ENCODE data around the gene RIIAD1. TPM values are rescaled to one million over a fixed set of nuclear protein-coding genes. Genes with fewer than 3 reads are reported as not detected.
"Not testable (repeated sequence)": the region's sequence is repeated elsewhere in the genome, so short reads cannot be mapped to it uniquely, and the experiment has no call there.

RIIAD1 gene
- total RNA-seq, 1 donor from 2014 or later, result not detected

DNA sequence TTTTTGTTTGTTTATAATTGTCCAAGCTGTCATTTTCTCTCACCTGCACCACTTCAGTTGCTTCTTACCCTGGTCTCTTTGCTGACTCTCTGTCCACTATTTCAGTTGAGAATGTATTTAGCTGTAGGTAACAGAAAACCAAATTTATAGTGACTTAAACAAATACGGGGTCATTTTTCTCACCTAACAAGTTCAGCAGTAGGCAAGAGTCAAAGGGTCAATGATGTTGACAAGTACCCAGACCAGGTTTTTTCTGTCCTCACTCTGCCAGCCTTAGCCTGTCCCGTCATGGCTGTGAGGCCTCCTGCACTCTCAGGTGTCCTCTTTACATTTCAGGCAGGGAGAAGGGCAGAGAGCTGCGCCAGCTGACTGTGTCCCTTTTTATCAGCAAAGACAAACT is 11.8 kb downstream of the RIIAD1 start:
- H3K36me3 Mint-ChIP-seq, result peaks cover 8% of the 10 kb centered on the region
- Histone ChIP-seq H3K27me3 (peaks cover under 1% of the 10 kb centered on the region), H3K4me1 (peaks cover 7% of the 10 kb centered on the region)

DNA sequence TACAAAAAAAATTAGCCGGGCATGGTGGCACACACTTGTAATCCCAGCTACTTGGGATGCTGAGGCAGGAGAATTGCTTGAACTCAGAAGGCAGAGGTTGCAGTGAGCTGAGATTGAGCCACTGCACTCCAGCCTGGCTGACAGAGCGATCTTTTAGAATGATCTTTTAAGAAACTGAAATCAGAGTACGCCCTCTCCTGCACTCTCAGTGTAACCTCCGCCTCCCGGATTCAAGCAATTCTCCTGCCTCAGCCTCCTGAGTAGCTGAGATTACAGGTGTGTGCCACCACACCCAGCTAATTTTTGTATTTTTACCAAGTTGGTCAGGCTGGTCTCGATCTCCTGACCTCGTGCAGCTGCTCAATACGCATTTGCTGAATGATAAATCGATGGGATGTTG is 12.7 kb downstream of the RIIAD1 start:
- peaks cover 10% of the 10 kb centered on the region for H3K4me1 Mint-ChIP-seq
- not testable (repeated sequence) for H3K36me3 ChIP-seq; H3K79me2 ChIP-seq (ENCODE audit: low read depth); DNase-seq (ENCODE audit: low spot score); H3K9me3 ChIP-seq (ENCODE audit: low read depth); H3K36me3 Mint-ChIP-seq; H2AFZ ChIP-seq (replicated peaks); H3K27ac Mint-ChIP-seq; H3K4me3 ChIP-seq; H3K27ac ChIP-seq; H3K4me2 ChIP-seq; H3K9ac ChIP-seq; H3K4me3 Mint-ChIP-seq; H3K4me1 ChIP-seq; H3F3A ChIP-seq (ENCODE audit: low read depth); H4K20me1 ChIP-seq (ENCODE audit: low read depth); H3K27me3 ChIP-seq
- peaks cover 20% of the 10 kb centered on the region for H3K9me3 Mint-ChIP-seq
- peaks cover 10% of the 10 kb centered on the region for H3K27me3 Mint-ChIP-seq (ENCODE audit: insufficient read depth, low read depth)

More for the DNA sequence above, 11.8 kb downstream of the RIIAD1 start:
- no peak overlapping the region for H3K4me3 Mint-ChIP-seq
- Histone ChIP-seq H3K9ac (no peak overlapping the region), H3F3A (ENCODE audit: low read depth) (peaks cover 4% of the 10 kb centered on the region), H3K27ac (no peak overlapping the region), H4K20me1 (ENCODE audit: low read depth) (no peaks in the 10 kb centered on the region), H2AFZ (replicated peaks) (no peak overlapping the region), H3K36me3 (no peaks in the 10 kb centered on the region), H3K4me2 (no peak overlapping the region), H3K4me3 (no peak overlapping the region), H3K79me2 (ENCODE audit: low read depth) (no peaks in the 10 kb centered on the region), H3K9me3 (ENCODE audit: low read depth) (no peaks in the 10 kb centered on the region)
- H3K27me3 Mint-ChIP-seq (ENCODE audit: insufficient read depth, low read depth), result peaks cover 9% of the 10 kb centered on the region
- no peak for TF ChIP-seq EZH2 (IDR thresholded peaks at IDR 0.05)
- TF ChIP-seq, protein P1, sequence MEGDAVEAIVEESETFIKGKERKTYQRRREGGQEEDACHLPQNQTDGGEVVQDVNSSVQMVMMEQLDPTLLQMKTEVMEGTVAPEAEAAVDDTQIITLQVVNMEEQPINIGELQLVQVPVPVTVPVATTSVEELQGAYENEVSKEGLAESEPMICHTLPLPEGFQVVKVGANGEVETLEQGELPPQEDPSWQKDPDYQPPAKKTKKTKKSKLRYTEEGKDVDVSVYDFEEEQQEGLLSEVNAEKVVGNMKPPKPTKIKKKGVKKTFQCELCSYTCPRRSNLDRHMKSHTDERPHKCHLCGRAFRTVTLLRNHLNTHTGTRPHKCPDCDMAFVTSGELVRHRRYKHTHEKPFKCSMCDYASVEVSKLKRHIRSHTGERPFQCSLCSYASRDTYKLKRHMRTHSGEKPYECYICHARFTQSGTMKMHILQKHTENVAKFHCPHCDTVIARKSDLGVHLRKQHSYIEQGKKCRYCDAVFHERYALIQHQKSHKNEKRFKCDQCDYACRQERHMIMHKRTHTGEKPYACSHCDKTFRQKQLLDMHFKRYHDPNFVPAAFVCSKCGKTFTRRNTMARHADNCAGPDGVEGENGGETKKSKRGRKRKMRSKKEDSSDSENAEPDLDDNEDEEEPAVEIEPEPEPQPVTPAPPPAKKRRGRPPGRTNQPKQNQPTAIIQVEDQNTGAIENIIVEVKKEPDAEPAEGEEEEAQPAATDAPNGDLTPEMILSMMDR (IDR thresholded peaks at IDR 0.05), result no peak
- peaks cover 19% of the 10 kb centered on the region for H3K4me1 Mint-ChIP-seq
- peaks cover 14% of the 10 kb centered on the region for H3K9me3 Mint-ChIP-seq
- DNase-seq (ENCODE audit: low spot score), result no peak
- no peak overlapping the region for H3K27ac Mint-ChIP-seq

DNA sequence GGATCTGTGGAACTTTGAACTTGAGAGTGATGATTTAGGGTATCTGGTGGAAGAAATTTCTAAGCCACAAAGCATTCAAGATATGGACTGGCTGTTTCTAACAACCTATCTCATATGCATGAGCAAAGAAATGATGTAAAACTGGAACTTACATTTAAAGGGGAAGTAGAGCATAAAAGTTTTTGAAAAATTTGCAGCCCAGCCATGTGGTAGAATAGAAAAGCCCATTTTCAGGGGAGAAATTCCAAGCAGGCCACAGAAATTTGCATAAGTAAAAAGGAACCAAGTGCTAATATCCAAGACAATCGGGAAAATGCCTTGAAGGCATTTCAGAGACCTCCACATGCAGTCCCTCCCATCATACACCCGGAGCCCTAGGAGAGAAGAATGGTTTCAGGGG is 15.7 kb downstream of the RIIAD1 start:
- H3K27me3 Mint-ChIP-seq (ENCODE audit: insufficient read depth, low read depth), result peaks cover 11% of the 10 kb centered on the region
- no peak for DNase-seq (ENCODE audit: low spot score)
- Histone ChIP-seq H3F3A (ENCODE audit: low read depth) (no peaks in the 10 kb centered on the region), H3K36me3 (no peaks in the 10 kb centered on the region), H3K27me3 (no peaks in the 10 kb centered on the region), H3K4me2 (no peak overlapping the region), H3K79me2 (ENCODE audit: low read depth) (no peaks in the 10 kb centered on the region), H3K9me3 (ENCODE audit: low read depth) (no peaks in the 10 kb centered on the region), H4K20me1 (ENCODE audit: low read depth) (no peaks in the 10 kb centered on the region), H3K27ac (no peak overlapping the region), H2AFZ (replicated peaks) (no peak overlapping the region), H3K4me1 (no peaks in the 10 kb centered on the region), H3K9ac (no peak overlapping the region), H3K4me3 (no peak overlapping the region)
- no peak overlapping the region for H3K27ac Mint-ChIP-seq
- H3K9me3 Mint-ChIP-seq, result peaks cover 21% of the 10 kb centered on the region
- H3K36me3 Mint-ChIP-seq, result peaks cover 8% of the 10 kb centered on the region
- peaks cover 5% of the 10 kb centered on the region for H3K4me1 Mint-ChIP-seq
- H3K4me3 Mint-ChIP-seq, result no peak overlapping the region
- TF ChIP-seq EZH2 (IDR thresholded peaks at IDR 0.05) (no peak), EZH2phosphoT487 (IDR thresholded peaks at IDR 0.05) (no peak)
- TF ChIP-seq, protein P1 (IDR thresholded peaks at IDR 0.05), result no peak

DNA sequence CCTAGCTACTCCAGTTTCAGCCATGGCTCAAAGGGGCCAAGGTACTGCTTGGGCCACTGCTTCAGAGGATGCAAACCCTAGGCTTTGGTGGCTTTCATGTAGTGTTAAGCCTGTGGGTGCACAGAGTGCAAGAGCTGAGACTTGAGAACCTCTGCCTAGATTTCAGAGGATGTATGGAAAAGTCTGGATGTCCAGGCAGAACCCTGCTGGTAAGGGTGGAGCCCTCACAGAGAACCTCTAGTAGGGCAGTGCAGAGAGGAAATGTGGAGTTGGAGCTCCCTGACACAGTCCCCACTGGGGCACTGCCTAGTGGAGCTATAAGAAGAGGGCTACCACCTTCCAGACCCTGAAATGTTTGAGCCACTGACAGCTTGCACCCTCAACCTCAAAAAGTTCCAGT is 16.2 kb downstream of the RIIAD1 start:
- Mint-ChIP-seq H3K27ac (no peak overlapping the region), H3K27me3 (ENCODE audit: insufficient read depth, low read depth) (peaks cover 14% of the 10 kb centered on the region), H3K4me3 (no peak overlapping the region), H3K9me3 (peaks cover 21% of the 10 kb centered on the region), H3K36me3 (peaks cover 8% of the 10 kb centered on the region), H3K4me1 (peaks cover 5% of the 10 kb centered on the region)
- no peak overlapping the region for H3K4me3 ChIP-seq
- no peaks in the 10 kb centered on the region for H3K36me3 ChIP-seq
- no peak for DNase-seq (ENCODE audit: low spot score)
- no peaks in the 10 kb centered on the region for H4K20me1 ChIP-seq (ENCODE audit: low read depth)
- H3K9ac ChIP-seq, result no peak overlapping the region
- H2AFZ ChIP-seq (replicated peaks), result no peak overlapping the region
- no peaks in the 10 kb centered on the region for H3K79me2 ChIP-seq (ENCODE audit: low read depth)
- no peak overlapping the region for H3K4me2 ChIP-seq
- no peaks in the 10 kb centered on the region for H3K9me3 ChIP-seq (ENCODE audit: low read depth)
- H3K27me3 ChIP-seq, result no peaks in the 10 kb centered on the region
- TF ChIP-seq EZH2phosphoT487 (IDR thresholded peaks at IDR 0.05) (no peak), EZH2 (IDR thresholded peaks at IDR 0.05) (no peak)
- TF ChIP-seq, protein P1 (IDR thresholded peaks at IDR 0.05), result no peak
- no peak overlapping the region for H3K27ac ChIP-seq
- no peaks in the 10 kb centered on the region for H3K4me1 ChIP-seq
- no peaks in the 10 kb centered on the region for H3F3A ChIP-seq (ENCODE audit: low read depth)
